NT2/D1 (cell line): ENCODE measurements around the gene CCDC146.
"Not testable (repeated sequence)": the region's sequence is repeated elsewhere in the genome, so short reads cannot be mapped to it uniquely, and the experiment has no call there.

Experiments used
- DNase-seq: peaks from one replicate; pipeline ENCODE4 v3.0.0-alpha.2; 2011; ENCODE audit warnings: low read depth, low spot score
- H3K27me3 ChIP-seq: 2 replicates; pipeline ENCODE4 v1.6.0; 2011; ENCODE audit warnings: mild to moderate bottlenecking; ENCODE audit not compliant: insufficient read length, insufficient read depth
- H3K36me3 ChIP-seq: 2 replicates; pipeline ENCODE4 v1.6.1; 2011; ENCODE audit warnings: mild to moderate bottlenecking, low read length, mixed read lengths; ENCODE audit not compliant: insufficient read depth, insufficient read length
- H3K4me1 ChIP-seq: 2 replicates; pipeline ENCODE4 v1.5.1; 2011; ENCODE audit not compliant: insufficient read depth, insufficient read length
- H3K4me3 ChIP-seq: 2 replicates; pipeline ENCODE4 v1.5.1; 2011; ENCODE audit warnings: low read depth; ENCODE audit not compliant: insufficient read length
- H3K9ac ChIP-seq: 2 replicates; pipeline ENCODE4 v1.6.0; 2011; ENCODE audit warnings: low read depth; ENCODE audit not compliant: insufficient read length
- H3K9me3 ChIP-seq: 2 replicates; pipeline ENCODE4 v1.5.1; 2011; ENCODE audit warnings: mild to moderate bottlenecking, low read length; ENCODE audit not compliant: insufficient read depth
- SUZ12 ChIP-seq: IDR thresholded peaks from 2 replicates; pipeline ENCODE4 v1.6.1; 2011; ENCODE audit not compliant: insufficient read length, insufficient read depth; ENCODE audit errors: extremely low read depth
- YY1 ChIP-seq: IDR thresholded peaks from 2 replicates; pipeline ENCODE4 v1.6.1; 2011; ENCODE audit not compliant: insufficient read length, insufficient read depth
- ZNF274 ChIP-seq: IDR thresholded peaks from 2 replicates; pipeline ENCODE4 v1.6.1; 2011; ENCODE audit warnings: mild to moderate bottlenecking, low read depth, low read length

CCDC146 gene

GRCh38 chr7:77258014-77258413 lies 135.6 kb downstream of the CCDC146 start:
- H3K9ac ChIP-seq, result no peak overlapping the region
- no peaks in the 10 kb centered on the region for H3K4me1 ChIP-seq
- no peak overlapping the region for H3K4me3 ChIP-seq
- H3K9me3 ChIP-seq, result no peaks in the 10 kb centered on the region
- no peaks in the 10 kb centered on the region for H3K27me3 ChIP-seq
- no peak for DNase-seq
- no peaks in the 10 kb centered on the region for H3K36me3 ChIP-seq
- no peak for TF ChIP-seq SUZ12

DNA sequence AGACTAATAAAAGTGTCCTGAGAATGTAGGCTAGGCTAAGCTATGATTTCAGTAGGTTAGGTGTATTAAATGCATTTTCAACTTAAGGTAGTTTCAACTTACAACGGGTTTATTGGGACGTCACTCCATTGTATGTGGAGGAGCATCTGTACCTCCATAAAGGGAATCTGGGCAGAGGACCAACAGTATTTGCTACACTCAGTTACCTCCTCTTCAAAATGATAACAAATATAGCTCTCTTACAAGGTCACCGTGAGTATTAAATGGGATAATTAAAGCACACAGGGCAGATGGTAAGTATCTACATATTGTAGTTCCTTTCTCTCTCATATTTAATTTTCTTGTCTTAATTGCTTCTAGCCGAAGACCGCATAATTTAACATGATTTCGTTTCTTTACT lies 136.2 kb downstream of the CCDC146 start:
- TF ChIP-seq YY1 (no peak), SUZ12 (no peak), ZNF274 (no peak)
- Histone ChIP-seq H3K9me3 (no peaks in the 10 kb centered on the region), H3K9ac (no peak overlapping the region), H3K4me3 (no peak overlapping the region), H3K4me1 (no peaks in the 10 kb centered on the region), H3K27me3 (no peaks in the 10 kb centered on the region), H3K36me3 (no peaks in the 10 kb centered on the region)
- no peak for DNase-seq

GRCh38 chr7:77262316-77262715 lies 139.9 kb downstream of the CCDC146 start:
- DNase-seq, result no peak
- Histone ChIP-seq H3K36me3 (no peaks in the 10 kb centered on the region), H3K27me3 (no peaks in the 10 kb centered on the region), H3K9ac (no peak overlapping the region), H3K4me1 (no peaks in the 10 kb centered on the region), H3K9me3 (no peaks in the 10 kb centered on the region), H3K4me3 (no peak overlapping the region)
- TF ChIP-seq YY1 (no peak), ZNF274 (no peak), SUZ12 (no peak)

DNA sequence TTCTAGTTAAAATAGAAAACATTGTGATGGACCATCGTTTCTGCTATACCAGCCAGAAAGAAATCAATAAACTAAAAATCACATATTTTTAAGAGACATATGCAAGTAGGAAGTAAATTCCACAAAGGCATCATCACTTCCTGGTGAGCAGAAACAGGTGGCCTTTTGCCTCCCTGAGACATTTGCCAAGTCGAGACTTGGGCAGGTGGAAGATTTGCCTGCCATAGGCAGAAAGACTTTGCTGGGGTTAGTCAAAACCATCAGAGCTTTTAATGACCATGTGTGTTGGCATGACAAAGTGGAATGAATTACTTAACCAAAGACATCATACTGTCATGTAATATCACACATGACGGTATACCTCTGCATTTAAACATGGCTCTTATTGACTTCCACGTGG lies 143.3 kb downstream of the CCDC146 start:
- Histone ChIP-seq H3K36me3 (no peaks in the 10 kb centered on the region), H3K4me3 (no peak overlapping the region)
- no peak for TF ChIP-seq YY1
- TF ChIP-seq ZNF274, result no peak
- no peak for TF ChIP-seq SUZ12

DNA sequence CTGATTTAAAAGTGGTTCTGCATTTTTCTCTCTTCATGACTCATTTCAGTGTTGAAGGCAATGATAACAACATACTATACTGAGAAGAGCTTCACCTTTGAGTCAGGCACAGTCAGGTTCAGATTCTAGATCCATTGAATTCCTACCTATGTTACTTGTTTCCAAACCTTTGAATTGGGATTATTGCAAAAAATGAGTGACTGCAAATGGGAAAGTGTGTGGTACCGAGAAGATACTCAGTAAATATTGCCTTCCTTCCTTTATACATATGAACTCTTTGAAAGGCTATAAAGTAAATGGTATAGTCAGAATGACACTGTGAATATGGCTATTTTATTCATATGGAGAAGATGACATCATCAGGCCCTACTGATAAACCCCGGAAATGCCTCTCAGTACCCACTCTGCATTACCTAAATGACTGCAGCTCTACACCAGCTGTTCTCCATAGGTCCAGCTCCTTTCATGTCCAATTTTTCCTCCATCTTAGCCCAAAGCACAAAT lies 143.9 kb downstream of the CCDC146 start:
- no peak for DNase-seq
- TF ChIP-seq ZNF274, result no peak
- no peak for TF ChIP-seq SUZ12
- no peak for TF ChIP-seq YY1

More for the DNA sequence above, 143.3 kb downstream of the CCDC146 start:
- Histone ChIP-seq H3K9me3 (no peaks in the 10 kb centered on the region), H3K27me3 (no peaks in the 10 kb centered on the region), H3K9ac (no peak overlapping the region), H3K4me1 (no peaks in the 10 kb centered on the region)
- no peak for DNase-seq

DNA sequence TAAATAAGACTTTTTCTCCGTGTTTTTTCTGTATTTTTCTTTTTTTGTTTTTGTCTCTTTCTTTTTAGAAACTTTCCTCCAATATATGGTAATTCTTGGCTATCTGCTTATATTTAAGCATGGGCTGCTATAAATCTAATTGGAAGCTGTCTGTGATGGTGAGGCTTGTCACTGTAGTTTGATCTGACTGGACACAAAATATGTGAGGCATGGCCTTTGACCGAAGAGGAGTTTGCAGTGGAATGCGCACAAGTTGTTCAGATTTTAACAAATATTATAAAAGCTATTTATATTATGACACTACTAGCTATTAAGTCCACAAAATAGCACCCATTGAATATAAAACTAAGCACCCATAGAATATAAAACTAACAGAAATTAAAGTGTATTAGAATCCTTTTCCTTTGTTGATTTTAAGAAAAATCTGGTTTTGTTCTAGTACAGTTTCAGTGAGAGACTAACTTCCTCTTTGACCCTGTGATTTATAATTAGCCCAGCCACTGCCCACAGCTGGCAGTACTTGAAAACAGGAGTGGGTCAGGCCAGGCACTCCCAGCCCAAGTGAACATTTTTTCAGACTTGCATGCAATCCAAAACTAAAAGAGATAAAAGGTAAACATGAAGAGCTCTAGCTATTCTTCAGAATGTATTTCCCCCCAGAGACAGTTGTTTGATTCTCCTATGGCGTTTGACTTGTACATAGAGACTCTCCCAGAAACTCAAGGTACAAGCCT lies 147.1 kb downstream of the CCDC146 start:
- Histone ChIP-seq H3K27me3 (no peaks in the 10 kb centered on the region), H3K9ac (no peak overlapping the region), H3K4me1 (no peaks in the 10 kb centered on the region), H3K36me3 (no peaks in the 10 kb centered on the region), H3K4me3 (no peak overlapping the region), H3K9me3 (no peaks in the 10 kb centered on the region)
- no peak for DNase-seq
- no peak for TF ChIP-seq YY1
- no peak for TF ChIP-seq ZNF274
- no peak for TF ChIP-seq SUZ12

More for the DNA sequence above, 143.9 kb downstream of the CCDC146 start:
- H3K36me3 ChIP-seq, result no peaks in the 10 kb centered on the region
- no peak overlapping the region for H3K9ac ChIP-seq
- no peaks in the 10 kb centered on the region for H3K9me3 ChIP-seq
- no peaks in the 10 kb centered on the region for H3K27me3 ChIP-seq
- no peaks in the 10 kb centered on the region for H3K4me1 ChIP-seq
- no peak overlapping the region for H3K4me3 ChIP-seq

- Histone ChIP-seq H3K9ac (no peak overlapping the region), H3K36me3 (no peaks in the 10 kb centered on the region), H3K9me3 (no peaks in the 10 kb centered on the region), H3K4me3 (no peak overlapping the region), H3K4me1 (no peaks in the 10 kb centered on the region), H3K27me3 (no peaks in the 10 kb centered on the region)
- DNase-seq, result no peak
- TF ChIP-seq ZNF274 (no peak), YY1 (no peak), SUZ12 (no peak)
Observed at GRCh38 chr7:77270094-77270480, 147.7 kb downstream of the CCDC146 start.

GRCh38 chr7:77271766-77272165 lies 149.4 kb downstream of the CCDC146 start:
- DNase-seq, result no peak
- Histone ChIP-seq H3K9me3 (no peaks in the 10 kb centered on the region), H3K9ac (no peak overlapping the region), H3K27me3 (no peaks in the 10 kb centered on the region), H3K4me3 (no peak overlapping the region), H3K36me3 (no peaks in the 10 kb centered on the region), H3K4me1 (no peaks in the 10 kb centered on the region)
- TF ChIP-seq SUZ12, result no peak
- no peak for TF ChIP-seq ZNF274
- TF ChIP-seq YY1, result no peak

- H3K9ac ChIP-seq, H3K27me3 ChIP-seq, H3K36me3 ChIP-seq, H3K9me3 ChIP-seq, DNase-seq, H3K4me1 ChIP-seq, H3K4me3 ChIP-seq: not testable (repeated sequence)
Observed at GRCh38 chr7:77275663-77276062, 153.2 kb downstream of the CCDC146 start.
